ENCODE data around the gene VSIG4.
A peak's percentile ranks its signal among the peaks of the same experiment; 100 is the strongest.
"Not testable (repeated sequence)": the region's sequence is repeated elsewhere in the genome, so short reads cannot be mapped to it uniquely, and the experiment has no call there.

Gene VSIG4

DNA sequence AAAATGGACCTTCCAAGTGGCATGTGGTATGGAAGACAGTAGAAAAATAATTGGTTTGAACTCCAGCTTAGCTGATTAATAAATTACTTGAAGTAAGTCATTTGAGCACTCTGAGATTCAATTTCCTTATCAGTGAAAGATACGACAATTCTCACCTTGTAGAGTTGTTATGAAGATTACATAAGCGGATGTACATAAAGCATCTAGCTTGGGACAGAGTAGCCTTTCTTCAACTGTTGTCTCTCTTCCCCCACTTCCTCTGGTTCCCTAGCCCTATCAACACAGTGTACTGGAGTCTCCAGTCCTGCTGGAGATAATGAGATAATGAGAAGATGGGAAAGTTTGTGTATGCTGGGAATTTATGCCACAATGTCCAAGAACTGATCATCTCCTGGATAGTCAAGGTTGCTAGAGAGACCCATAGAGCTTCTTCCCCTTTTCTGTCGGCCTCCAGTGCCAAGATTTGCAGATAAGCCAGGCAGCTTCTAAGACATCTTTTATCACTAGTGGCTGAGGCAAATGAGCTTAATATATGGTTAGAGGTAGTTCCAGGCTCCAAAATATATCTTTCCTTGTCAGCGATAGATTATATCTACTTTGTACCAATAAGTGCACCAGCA lies 33.9 kb downstream of the VSIG4 start:
- DNase-seq, result no peak

DNA sequence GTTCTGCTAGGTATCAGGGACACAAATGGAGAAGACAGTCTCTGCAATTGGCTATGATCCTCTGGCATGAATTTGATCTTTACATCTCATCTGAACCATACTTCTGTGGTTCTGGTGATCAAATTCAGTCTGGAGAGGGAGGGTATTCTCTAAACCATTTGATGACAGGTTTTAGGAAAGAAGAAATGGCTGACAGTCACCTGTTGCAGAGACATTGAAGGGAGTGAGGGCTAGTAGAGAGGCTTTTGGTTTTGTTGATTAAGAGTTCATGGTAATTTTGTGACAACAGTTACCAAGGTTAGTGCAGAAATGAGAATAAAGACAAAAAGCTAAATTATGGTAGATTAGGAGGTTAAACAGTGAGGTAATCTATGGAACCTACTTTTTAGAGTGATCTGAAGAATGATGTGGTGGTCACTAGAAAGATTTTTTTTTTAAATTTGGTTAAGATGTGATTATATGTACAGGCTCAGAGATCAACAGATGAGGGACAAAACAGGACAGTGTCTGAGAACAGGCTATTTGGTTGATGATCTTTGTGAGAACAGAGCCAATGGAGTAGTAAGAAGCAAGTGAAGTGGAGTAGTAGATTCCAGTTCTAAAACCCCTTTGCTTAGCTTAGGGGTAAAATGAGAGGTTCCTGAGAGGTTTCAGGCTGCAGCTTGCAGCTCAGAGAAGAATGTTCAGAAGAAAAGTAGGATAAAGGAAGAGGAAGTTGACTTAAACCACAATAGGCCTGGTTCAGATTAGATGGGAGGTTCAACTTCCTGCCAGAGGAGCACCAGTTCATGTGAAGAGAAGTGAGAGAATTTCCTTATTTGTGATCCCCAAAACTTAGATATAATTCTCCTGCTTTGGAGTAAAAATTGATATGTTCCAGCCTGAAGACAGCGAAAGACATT lies 34.7 kb downstream of the VSIG4 start:
- DNase-seq, result no peak

- DNase-seq, result no peak
Measured at GRCh38 chrX:66002824-66003680, 36.8 kb downstream of the VSIG4 start.

- DNase-seq, result no peak
Measured at GRCh38 chrX:66001596-66001995, 38.3 kb downstream of the VSIG4 start.

DNA sequence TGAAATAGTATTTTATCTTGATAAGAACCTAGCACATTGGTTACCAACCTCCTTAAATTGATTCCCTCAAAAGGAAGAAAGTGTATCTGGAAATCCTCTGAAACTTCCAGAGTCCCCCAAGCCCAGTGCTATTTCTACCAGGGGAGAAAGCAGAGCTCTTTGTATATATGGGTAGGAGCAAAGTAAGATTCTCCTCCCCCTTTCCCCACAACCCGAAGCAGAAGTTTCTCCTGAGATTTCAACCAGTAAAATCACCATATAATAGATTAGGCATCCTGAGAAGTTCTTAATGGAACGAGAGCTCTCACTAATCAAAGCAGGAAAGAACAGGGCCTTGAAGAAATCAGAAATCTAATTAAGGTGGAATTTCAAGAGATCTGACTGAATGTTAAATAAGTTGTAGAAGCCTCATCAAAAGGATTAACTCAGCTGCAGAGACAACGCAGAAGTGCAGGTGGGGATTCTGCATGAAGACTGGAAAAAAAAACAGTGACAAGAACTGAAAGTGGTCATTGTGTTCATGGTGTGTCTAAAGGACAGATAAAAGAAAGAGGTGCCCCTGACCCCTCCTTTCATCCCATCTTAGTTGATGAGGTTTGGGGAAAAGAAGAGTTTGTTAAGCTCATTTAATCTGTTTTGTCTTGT lies 39.1 kb downstream of the VSIG4 start:
- DNase-seq, result no peak

DNA sequence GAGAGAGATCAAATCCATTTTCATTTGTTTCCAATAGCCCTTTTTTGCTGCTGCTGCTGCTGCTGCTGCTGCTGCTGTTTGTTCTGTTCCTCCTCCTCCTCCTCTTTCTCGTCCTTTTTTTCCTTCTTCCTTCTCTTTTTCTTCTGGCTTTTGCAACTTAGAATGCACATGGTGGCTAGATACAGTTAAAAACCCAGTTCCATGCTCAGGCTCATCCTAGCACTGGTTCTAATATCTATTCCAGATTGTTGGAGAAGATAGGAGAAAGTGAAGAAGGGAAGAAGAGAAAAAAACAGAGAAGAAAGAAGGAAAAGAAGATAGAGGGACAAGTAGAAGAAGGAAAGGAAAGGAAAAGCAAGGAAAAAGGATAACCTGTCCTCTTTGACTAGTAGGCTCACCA lies 39.7 kb downstream of the VSIG4 start:
- DNase-seq, result no peak

DNA sequence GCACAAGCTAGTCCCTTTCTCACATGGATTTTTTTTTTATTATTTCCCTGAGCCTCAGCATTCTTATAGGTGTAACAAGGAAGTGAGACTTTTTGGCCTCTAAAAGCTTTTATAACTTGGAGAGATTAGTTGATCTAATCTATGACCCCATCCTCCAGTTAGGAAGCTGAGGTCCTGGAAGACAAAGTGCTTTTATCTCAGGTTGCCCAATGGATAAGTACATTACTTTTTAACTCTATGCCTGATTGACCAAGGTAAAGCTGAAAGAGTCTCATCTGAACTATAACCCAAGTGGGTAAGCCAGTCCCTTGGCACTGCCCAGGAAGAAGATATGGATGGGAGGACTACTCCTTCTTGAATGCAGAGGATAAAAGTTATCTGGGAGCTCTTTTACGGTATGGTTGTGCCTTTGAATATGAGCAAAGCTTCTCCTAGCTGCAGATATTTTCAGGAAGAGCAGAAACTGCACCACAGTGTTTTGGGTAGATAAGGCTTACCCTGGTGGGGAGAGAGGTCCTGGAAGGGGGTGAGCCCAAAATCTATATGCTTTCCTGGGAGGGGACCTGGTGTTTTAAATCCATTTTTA lies 40.2 kb downstream of the VSIG4 start:
- DNase-seq, result no peak

- no peak for DNase-seq
Measured at GRCh38 chrX:65999029-65999562, 40.8 kb downstream of the VSIG4 start.

- no peak for DNase-seq
Measured at GRCh38 chrX:65997978-65998717, 41.7 kb downstream of the VSIG4 start.

DNA sequence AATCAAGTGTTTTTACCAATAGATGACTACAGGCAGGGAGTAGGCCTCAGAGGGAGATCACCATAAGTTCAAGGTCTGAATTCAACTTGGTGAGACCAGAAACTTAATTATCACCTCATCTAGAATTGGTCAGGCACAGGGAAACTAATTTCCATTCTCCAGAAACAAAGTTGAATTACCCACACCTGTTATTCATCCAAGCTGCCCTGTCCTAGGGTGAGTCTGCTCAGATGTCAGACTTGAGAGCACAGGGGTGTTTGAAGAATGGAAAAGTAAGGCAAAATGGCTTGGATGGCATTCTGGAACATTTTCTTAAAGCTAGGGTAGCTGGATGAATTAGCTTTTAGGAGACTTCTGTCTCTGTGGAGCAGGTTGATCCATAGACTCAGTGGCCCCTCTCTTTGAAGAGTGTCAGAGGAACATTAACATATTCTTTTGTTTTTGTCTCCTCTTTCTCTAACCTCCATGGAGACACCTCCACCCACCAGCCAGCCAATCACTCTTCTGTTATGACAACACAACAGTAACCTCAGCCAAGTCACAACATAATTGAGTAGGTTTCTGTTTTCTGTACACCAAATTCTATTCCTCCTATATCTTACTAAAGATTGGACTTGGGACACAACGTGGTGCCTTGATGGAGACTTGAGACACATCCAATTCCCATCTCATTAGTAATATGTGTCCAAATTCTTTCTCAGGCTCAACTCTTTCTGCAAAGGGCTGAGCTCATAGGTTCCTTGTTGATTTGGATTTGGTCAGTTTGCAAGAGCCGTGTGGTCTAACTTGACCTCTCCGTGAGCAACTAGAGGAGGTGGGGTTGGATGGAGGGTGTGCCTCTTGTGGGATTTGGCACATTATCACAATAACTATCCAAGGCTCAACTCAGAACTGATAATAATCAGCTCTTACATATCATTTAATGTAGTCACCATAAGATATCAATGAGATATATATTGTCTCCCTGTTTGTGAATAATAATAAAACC lies 45.1 kb downstream of the VSIG4 start:
- DNase-seq, result no peak

DNA sequence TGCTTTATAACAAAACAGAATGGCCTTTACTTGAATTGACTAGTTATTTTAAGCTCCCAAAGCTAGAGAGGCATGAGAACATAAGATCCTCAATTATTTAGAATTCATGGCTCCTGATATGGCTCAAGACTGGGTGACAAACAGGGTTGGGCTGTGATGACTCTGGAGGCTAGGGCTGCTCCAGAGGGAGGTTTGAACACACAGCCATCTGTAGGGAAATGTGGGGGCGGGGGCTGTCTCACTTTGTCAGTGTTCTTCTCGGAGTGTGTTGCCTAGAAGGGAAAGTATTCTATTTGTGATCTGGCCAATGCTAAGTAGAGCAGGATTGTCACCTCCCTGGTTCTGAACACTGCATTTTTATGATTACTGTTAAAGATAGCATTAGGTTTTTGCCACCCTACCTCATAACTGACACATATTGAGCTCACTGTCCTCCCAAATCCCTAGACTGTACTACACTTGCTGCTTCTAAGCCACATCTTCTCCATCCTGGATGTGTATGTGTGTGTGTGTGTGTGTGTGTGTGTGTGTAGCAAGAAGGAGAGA lies 45.9 kb downstream of the VSIG4 start:
- no peak for DNase-seq

GRCh38 chrX:65993332-65993731 lies 46.5 kb downstream of the VSIG4 start:
- no peak for DNase-seq

GRCh38 chrX:65990702-65991101 lies 49.2 kb downstream of the VSIG4 start:
- DNase-seq, result no peak

- no peak for DNase-seq
Measured at GRCh38 chrX:65987811-65988210, 52.1 kb downstream of the VSIG4 start.

GRCh38 chrX:65985922-65986588 lies 53.8 kb downstream of the VSIG4 start:
- DNase-seq, result peak; percentile 30

GRCh38 chrX:65985211-65985610 lies 54.7 kb downstream of the VSIG4 start:
- no peak for DNase-seq

DNA sequence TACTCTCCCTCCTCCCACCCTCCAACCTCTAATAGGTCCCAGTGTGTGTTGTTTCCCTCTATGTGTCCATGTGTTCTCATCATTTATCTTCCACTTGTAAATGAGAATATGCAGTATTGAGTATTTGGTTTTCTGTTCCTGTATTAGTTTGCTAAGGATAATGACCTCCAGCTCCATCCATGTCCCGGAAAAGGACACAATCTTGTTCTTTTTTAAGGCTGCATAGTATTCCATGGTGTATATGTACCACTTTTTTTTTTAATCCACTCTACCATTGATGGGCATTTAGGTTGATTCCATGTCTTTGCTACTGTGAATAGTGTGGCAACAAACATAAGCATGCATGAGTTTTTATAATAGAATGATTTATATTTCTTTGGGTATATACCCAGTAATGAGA lies 62.7 kb downstream of the VSIG4 start:
- not testable (repeated sequence) for DNase-seq

DNA sequence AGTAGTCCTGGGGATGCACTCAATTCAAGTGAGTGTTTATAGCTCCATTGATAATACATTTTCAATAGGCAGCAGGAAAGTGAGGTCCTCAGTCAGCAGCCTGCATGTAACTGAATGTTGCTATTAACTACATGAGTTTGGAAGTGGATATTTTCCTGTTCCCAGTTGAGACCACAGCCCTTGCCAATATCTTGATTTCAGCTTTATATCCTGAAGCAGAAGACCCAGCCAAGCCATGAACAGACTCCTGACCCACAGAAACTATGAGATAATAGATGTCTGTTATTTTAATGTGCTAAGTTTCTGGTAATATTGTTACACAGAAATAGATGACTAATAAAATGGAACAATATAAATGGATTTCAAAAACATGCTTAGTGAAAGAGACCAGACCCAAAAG lies 63.7 kb downstream of the VSIG4 start:
- no peak for DNase-seq

- not testable (repeated sequence) for DNase-seq
Measured at GRCh38 chrX:65975161-65975751, 64.6 kb downstream of the VSIG4 start.
